HAP-1 (cell line): Measurements from ENCODE around the gene NEK3.
A peak's percentile ranks its signal among the peaks of the same experiment; 100 is the strongest.
"Not testable (repeated sequence)": the region's sequence is repeated elsewhere in the genome, so short reads cannot be mapped to it uniquely, and the experiment has no call there.

ENCODE experiments used
- DNase-seq, 2 experiments: peaks; one replicate each; pipeline ENCODE4 v3.0.0-alpha.2; 2016 to 2020; ENCODE audit warnings: low spot score in 2 of 2
- H3K27me3 ChIP-seq: fragments of 250-450 bp; sonication (Bioruptor Pico); 2 replicates; pipeline ENCODE4 v1.5.1; 2020; ENCODE audit warnings: low read depth, mild to moderate bottlenecking, moderate library complexity
- H3K36me3 ChIP-seq: fragments of 250-450 bp; sonication (Bioruptor Pico); replicated peaks from 2 replicates; pipeline ENCODE4 v1.5.1; 2020; ENCODE audit warnings: mild to moderate bottlenecking
- H3K4me1 ChIP-seq: fragments of 250-450 bp; sonication (Bioruptor Pico); 2 replicates; pipeline ENCODE4 v1.5.1; 2020; ENCODE audit warnings: mild to moderate bottlenecking
- H3K4me3 ChIP-seq: fragments of 250-450 bp; sonication (Bioruptor Pico); 2 replicates; pipeline ENCODE4 v1.5.1; 2020; ENCODE audit warnings: mild to moderate bottlenecking, moderate library complexity
- H3K9me3 ChIP-seq: fragments of 250-450 bp; sonication (Bioruptor Pico); 2 replicates; pipeline ENCODE4 v1.5.1; 2020; ENCODE audit warnings: mild to moderate bottlenecking, moderate library complexity
- in situ Hi-C: fragments of 300-500 bp; cut with MboI; formaldehyde crosslinking; loops from 3 replicates; pipeline ENCODE4 v1.14.3; 2020; ENCODE audit warnings: low sequenced_read_pairs, inconsistent platforms, mixed read lengths

Gene NEK3, protein sequence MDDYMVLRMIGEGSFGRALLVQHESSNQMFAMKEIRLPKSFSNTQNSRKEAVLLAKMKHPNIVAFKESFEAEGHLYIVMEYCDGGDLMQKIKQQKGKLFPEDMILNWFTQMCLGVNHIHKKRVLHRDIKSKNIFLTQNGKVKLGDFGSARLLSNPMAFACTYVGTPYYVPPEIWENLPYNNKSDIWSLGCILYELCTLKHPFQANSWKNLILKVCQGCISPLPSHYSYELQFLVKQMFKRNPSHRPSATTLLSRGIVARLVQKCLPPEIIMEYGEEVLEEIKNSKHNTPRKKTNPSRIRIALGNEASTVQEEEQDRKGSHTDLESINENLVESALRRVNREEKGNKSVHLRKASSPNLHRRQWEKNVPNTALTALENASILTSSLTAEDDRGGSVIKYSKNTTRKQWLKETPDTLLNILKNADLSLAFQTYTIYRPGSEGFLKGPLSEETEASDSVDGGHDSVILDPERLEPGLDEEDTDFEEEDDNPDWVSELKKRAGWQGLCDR

GRCh38 chr13:52159159-52159982 lies at the start of gene NEK3:
Gene NEK3, minus strand, starts transcription at chr13:52159597. Its CDS starts 3,406 bp downstream, at chr13:52156191.
- no peaks in the 10 kb centered on the region for H3K36me3 ChIP-seq
- peak within 1 kb of the TSS; percentile 43 for H3K4me3 ChIP-seq
- peak; percentile 9 to 74 for DNase-seq
- in situ Hi-C loops, result no loop called here
- peaks cover 9% of the 10 kb centered on the region for H3K4me1 ChIP-seq
- H3K9me3 ChIP-seq, result peaks cover 4% of the 10 kb centered on the region; the same call in 1 of the 2 replicates
- peaks cover 84% of the 10 kb centered on the region for H3K27me3 ChIP-seq

DNA sequence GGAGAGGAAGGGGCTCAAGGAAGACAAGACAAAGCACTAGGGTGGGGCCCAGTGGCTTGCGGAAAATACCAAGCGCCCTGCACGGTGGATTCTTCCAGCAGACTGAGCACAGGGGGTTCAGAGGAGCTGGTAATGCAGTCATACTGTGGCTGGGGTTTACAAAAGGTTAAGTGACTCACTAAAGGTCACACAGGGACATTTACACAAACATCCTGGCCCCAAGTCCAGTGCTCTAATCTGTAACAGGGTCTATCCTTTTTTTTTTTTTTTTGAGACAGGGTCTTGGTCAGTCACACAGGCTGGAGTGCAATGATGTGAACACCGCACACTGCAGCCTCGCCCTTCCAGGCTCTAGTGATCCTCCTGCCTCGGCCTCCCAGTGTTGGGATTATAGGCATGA lies 49.0 kb upstream of the NEK3 start:
- in situ Hi-C loops, DNase-seq, H3K9me3 ChIP-seq, H3K4me3 ChIP-seq, H3K27me3 ChIP-seq, H3K36me3 ChIP-seq, H3K4me1 ChIP-seq: not testable (repeated sequence)

DNA sequence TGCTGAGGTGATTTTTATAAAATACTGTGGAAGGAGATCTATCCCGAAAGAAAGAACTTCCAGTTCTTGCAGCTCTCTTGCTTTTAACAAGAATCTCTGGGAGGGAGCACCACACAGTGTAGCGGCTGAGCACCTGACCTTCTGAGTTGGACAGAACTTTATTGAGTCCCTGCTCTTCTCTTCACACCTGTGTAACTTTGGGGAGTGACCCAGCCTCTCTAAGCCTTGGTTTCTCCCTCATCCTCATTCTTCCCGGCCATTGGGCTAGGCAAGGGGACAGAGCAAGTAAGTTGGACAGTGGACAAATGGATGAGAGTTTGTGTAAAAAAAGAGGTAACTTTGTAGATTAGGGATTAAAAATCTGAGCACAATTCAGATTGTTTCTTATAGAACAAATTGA lies 48.5 kb upstream of the NEK3 start:
- in situ Hi-C loops, result not testable (repeated sequence)

DNA sequence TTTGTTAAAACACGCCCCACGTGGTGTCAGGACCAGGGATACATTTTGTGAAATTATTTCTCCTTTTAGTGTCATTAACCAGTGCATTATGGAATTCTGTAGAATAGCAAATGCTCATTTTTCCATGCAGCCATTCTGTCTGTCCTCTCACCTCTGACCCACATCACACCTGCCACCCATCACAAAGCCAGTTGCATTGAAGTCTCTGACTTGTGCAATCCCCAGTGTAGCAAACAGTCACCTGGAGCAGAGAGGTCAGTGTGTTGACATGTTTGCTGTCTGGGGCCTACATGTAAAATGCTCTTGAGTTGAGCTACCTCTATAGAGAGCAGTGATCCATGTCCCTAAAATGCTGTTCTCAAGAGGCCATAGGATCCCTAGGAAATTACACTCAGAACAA lies 47.9 kb upstream of the NEK3 start:
- H3K27me3 ChIP-seq, in situ Hi-C loops, H3K4me1 ChIP-seq, H3K4me3 ChIP-seq, H3K9me3 ChIP-seq, H3K36me3 ChIP-seq, DNase-seq: not testable (repeated sequence)

More for the DNA sequence above, 48.5 kb upstream of the NEK3 start:
- not testable (repeated sequence) for H3K4me3 ChIP-seq, H3K4me1 ChIP-seq, H3K36me3 ChIP-seq, H3K27me3 ChIP-seq, H3K9me3 ChIP-seq, DNase-seq

DNA sequence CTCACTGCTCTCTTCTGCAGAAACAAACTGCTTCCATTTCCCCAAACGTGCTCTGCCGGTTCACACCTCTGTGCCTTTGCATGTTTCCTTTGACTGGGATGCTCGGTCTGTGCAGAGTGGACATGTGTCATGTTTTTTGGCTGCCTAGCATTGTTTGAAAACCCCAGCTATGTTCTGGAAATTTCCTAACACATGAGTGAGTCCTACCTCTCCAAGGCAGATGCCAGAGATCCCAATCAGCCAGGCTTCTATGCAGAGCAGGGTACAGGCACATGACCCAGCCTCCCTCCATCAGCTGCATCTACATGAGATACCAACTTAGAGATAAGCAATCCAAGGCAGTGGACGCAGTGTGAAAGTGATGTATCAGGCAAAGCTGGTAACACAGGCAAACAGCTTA lies 45.1 kb upstream of the NEK3 start:
- H3K4me3 ChIP-seq, H3K27me3 ChIP-seq, in situ Hi-C loops, H3K36me3 ChIP-seq, DNase-seq, H3K4me1 ChIP-seq, H3K9me3 ChIP-seq: not testable (repeated sequence)

- H3K36me3 ChIP-seq, DNase-seq, H3K9me3 ChIP-seq, in situ Hi-C loops, H3K4me1 ChIP-seq, H3K4me3 ChIP-seq, H3K27me3 ChIP-seq: not testable (repeated sequence)
Observed at GRCh38 chr13:52203864-52204263, 44.5 kb upstream of the NEK3 start.

DNA sequence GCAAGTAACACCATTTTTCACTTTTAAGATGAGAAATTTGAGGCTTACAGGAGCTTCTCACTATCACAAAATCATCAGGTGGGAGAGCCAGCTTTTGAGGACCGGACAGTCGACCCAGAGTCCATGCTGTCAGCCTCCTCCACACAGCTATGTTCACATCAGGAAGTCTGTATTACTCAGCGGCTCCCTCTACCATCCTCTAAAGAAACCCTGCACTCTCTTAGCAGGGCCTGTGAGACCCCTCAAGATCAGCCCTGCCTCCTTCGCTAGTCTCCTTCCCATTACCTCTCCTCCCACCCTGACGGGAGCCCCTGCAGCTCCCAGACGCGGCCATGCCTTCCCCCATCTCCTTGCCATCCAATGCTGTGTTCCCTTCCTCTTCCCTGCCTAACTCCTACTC lies 43.1 kb upstream of the NEK3 start:
- H3K4me3 ChIP-seq, in situ Hi-C loops: not testable (repeated sequence)

GRCh38 chr13:52201439-52202193 lies 42.2 kb upstream of the NEK3 start:
- H3K4me3 ChIP-seq, in situ Hi-C loops, H3K36me3 ChIP-seq, H3K9me3 ChIP-seq, H3K4me1 ChIP-seq, H3K27me3 ChIP-seq: not testable (repeated sequence)
- DNase-seq, result peak; percentile 36 to 43

More for the DNA sequence above, 43.1 kb upstream of the NEK3 start:
- not testable (repeated sequence) for H3K36me3 ChIP-seq, H3K9me3 ChIP-seq, H3K27me3 ChIP-seq, H3K4me1 ChIP-seq, DNase-seq

DNA sequence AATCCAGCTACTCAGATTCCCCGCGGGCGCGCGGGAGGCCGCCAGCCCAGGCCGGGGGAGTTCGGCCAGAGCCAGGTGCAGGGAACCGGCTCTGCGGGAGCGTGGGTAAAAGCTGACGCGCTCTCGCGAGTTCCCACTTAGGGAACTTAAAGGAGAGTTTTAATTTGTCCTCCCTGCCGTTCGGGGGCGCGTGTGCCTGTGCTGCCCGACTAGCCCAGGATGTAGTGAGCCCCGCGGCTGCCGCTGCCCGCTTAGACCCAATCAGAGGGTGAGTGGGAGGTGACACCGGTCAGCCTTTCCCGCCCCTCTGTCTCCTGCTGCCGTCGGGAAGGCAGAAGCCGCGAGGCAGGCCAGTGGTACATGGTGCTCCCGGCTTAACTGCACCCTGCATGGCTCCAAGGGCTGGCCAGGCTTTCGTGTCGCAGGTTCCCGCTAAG lies 36.0 kb upstream of the NEK3 start:
- in situ Hi-C loops, result loop anchor here (25.0 kb wide), 1 partner anchor 267 kb away; the partner anchor contains the start of genes CKAP2 and VPS36
- DNase-seq, result no peak
- Histone ChIP-seq H3K9me3 (no peaks in the 10 kb centered on the region), H3K36me3 (no peaks in the 10 kb centered on the region), H3K4me1 (no peaks in the 10 kb centered on the region; the same call in 1 of the 2 replicates), H3K4me3 (no peak overlapping the region), H3K27me3 (no peaks in the 10 kb centered on the region)

DNA sequence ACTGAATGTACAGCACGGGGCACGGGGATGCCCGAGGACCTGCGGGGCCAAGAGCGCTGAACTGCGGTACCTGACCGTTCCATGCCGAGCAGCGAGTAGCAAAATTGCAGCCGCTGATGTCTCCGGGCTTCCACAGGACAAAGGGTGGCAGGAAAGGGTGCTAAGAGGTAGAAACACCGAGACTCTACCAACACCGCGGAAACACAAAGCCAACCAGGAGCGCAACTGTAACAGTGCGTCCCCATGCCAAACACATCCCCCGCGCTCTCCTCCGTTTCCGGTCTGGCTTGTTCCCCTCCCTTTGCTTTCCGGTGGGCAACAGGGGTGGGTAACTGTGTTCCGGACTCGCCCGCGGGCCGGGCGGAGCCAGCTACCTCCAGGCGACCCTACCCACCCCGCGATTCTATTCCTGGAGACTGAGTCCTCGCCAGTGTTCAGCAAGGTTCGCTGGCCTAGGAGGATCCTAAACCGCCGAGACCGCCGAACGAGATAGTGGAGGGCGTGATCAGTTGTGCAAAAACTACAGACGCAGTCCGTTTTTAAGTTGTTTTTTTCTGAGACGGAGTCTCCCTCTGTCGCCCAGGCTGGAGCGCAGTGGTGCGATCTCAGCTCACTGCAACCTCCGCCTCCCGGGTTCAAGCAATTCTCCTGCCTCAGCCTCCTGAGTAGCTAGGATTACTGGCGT lies 34.9 kb upstream of the NEK3 start:
- in situ Hi-C loops, result loop anchor here (25.0 kb wide), 1 partner anchor 268 kb away; the partner anchor contains the start of genes CKAP2 and VPS36
- Histone ChIP-seq H3K4me3 (peak overlapping the region; percentile 83), H3K36me3 (no peaks in the 10 kb centered on the region)

GRCh38 chr13:52193587-52194183 lies 34.3 kb upstream of the NEK3 start:
- H3K4me3 ChIP-seq, result peak overlapping the region; percentile 83
- H3K4me1 ChIP-seq, H3K36me3 ChIP-seq, DNase-seq, H3K9me3 ChIP-seq, H3K27me3 ChIP-seq: not testable (repeated sequence)
- in situ Hi-C loops, result loop anchor here (25.0 kb wide), 1 partner anchor 269 kb away; the partner anchor contains the start of genes CKAP2 and VPS36

More for the DNA sequence above, 34.9 kb upstream of the NEK3 start:
- DNase-seq, result peak; percentile 63 to 90
- Histone ChIP-seq H3K27me3 (no peaks in the 10 kb centered on the region), H3K4me1 (no peaks in the 10 kb centered on the region; the same call in 1 of the 2 replicates), H3K9me3 (no peaks in the 10 kb centered on the region)

GRCh38 chr13:52187424-52188187 lies 28.2 kb upstream of the NEK3 start:
- not testable (repeated sequence) for H3K4me1 ChIP-seq, H3K9me3 ChIP-seq, H3K36me3 ChIP-seq, H3K4me3 ChIP-seq, H3K27me3 ChIP-seq
- in situ Hi-C loops, result loop anchor here (25.0 kb wide), 1 partner anchor 275 kb away; the partner anchor contains the start of genes CKAP2 and VPS36
- peak in 1 of 2 experiments; percentile 17 for DNase-seq
